ENCODE data around the gene SMAD9.

- TF ChIP-seq CTCF (IDR thresholded peaks at IDR 0.05) (no peak), POLR2A (IDR thresholded peaks at IDR 0.05) (no peak)
Measured at GRCh38 chr13:36796052-36796451, 124.0 kb downstream of the SMAD9 start.

Measured in esophagus squamous epithelium (tissue), 4 donors.